ENCODE measurements around the gene ZSCAN25. TPM values are rescaled to one million over a fixed set of nuclear protein-coding genes. Genes with fewer than 3 reads are reported as not detected.

ZSCAN25 gene
- total and polyA plus RNA-seq, 2 of the 13 experiments (the other 11 are each of a cell fraction or from before 2014, with no cell fraction given) = 12.1 to 16.8 TPM

GRCh38 chr7:99607548-99607947 is 9.2 kb upstream of the ZSCAN25 start (continued):
- no peak for TF ChIP-seq FUBP1 (CRISPR knock-in tag; IDR thresholded peaks at IDR 0.05; ENCODE audit: borderline replicate concordance)
- TF ChIP-seq SNAPC2 (CRISPR knock-in tag; IDR thresholded peaks at IDR 0.05) = no peak
- TF ChIP-seq ZNF775 (CRISPR knock-in tag; IDR thresholded peaks at IDR 0.05; ENCODE audit: borderline replicate concordance) = no peak
- TF ChIP-seq CREB1 (IDR thresholded peaks at IDR 0.05) = no peak
- TF ChIP-seq CREB1 (CRISPR knock-in tag; IDR thresholded peaks at IDR 0.05) = no peak

GRCh38 chr7:99614495-99614894 is 2.3 kb upstream of the ZSCAN25 start:
- no peak overlapping the region for H3K9ac ChIP-seq (ENCODE audit: insufficient read depth, low read depth, low read length)
- no peak overlapping the region for H3K27ac ChIP-seq (ENCODE audit: extremely low read length, insufficient read depth, low read length)
- in situ Hi-C loops (cut with HindIII; ENCODE audit: extremely low pct_ligation_motif_present, low pct_unique_long_range_greater_than_20kb) (no loop called here), intact Hi-C loops (cut with micrococcal nuclease; ENCODE audit: unreplicated experiment) (no loop called here)
- ChIA-PET CTCF (ENCODE audit: low intra/inter-chr PET ratio, low total read pairs) (no interaction called here), POLR2A (interaction anchor here (2.9 kb wide), 1 partner anchor 56 kb away, joined by 18 read pairs; the partner anchor contains the start of gene ZNF655)
- WGBS (ENCODE audit: low lambda C conversion rate) = 82% methylated on average over 3 of the region's 3 CpGs
- peaks cover 27% of the 10 kb centered on the region for H3K79me2 ChIP-seq (ENCODE audit: insufficient read depth, low read length)
- FAIRE-seq (no peak), DNase-seq (ENCODE audit: low spot score) (no peak), ATAC-seq (no peak)
- peaks cover 3 to 12% of the 10 kb centered on the region in 2 experiments for H3K36me3 ChIP-seq (replicated peaks in 1 of 2; ENCODE audit: control insufficient read depth in 1 of 2, insufficient read depth in 2 of 2, low read length in 2 of 2)
- no peak overlapping the region for H3K4me3 ChIP-seq (replicated peaks in 1 of 3; ENCODE audit: insufficient read depth in 1 of 3, low read depth in 2 of 3, low read length in 3 of 3)
- no peak overlapping the region for H2AFZ ChIP-seq (ENCODE audit: low read length)
- no TSS peak for BruUV-seq (replicated peaks)
- no peaks in the 10 kb centered on the region for H4K20me1 ChIP-seq (ENCODE audit: insufficient read depth, low read length)
- H3K4me2 ChIP-seq (ENCODE audit: low read depth, low read length) = no peak overlapping the region
- no peaks in the 10 kb centered on the region for H3K9me3 ChIP-seq (ENCODE audit: low read length)
- peaks cover 25% of the 10 kb centered on the region for H3K4me1 ChIP-seq (ENCODE audit: insufficient read depth, low read length)
- no peaks in the 10 kb centered on the region; a peak in 1 of 5 replicates for H3K27me3 ChIP-seq (ENCODE audit: control insufficient read depth in 1 of 2, insufficient read depth in 2 of 2, low read length in 2 of 2)
- TF ChIP-seq TARDBP (CRISPR knock-in tag; IDR thresholded peaks at IDR 0.05) (no peak), MXD3 (CRISPR knock-in tag; IDR thresholded peaks at IDR 0.05) (no peak), ZNF343 (CRISPR knock-in tag; IDR thresholded peaks at IDR 0.05) (no peak), TFDP1 (CRISPR knock-in tag; IDR thresholded peaks at IDR 0.05; ENCODE audit: borderline replicate concordance) (no peak), ATM (IDR thresholded peaks at IDR 0.05; ENCODE audit: borderline replicate concordance) (no peak), KDM5A (IDR thresholded peaks at IDR 0.05; ENCODE audit: borderline replicate concordance, low read length) (no peak), ZNF883 (CRISPR knock-in tag; IDR thresholded peaks at IDR 0.05; ENCODE audit: not compliant biosample characterization) (no peak), EZH2 (conservative IDR thresholded peaks at IDR 0.05; ENCODE audit: low read depth, low read length) (no peak), FIP1L1 (IDR thresholded peaks at IDR 0.05; ENCODE audit: borderline replicate concordance, insufficient read depth, low read depth, low read length) (no peak), ZNF773 (CRISPR knock-in tag; IDR thresholded peaks at IDR 0.05; ENCODE audit: borderline replicate concordance) (no peak), ZBTB2 (CRISPR knock-in tag; IDR thresholded peaks at IDR 0.05; ENCODE audit: low read depth) (no peak), NFE2L1 (CRISPR knock-in tag; IDR thresholded peaks at IDR 0.05; ENCODE audit: borderline replicate concordance) (no peak), ZFP62 (CRISPR knock-in tag; IDR thresholded peaks at IDR 0.05) (no peak)
- TF ChIP-seq, protein P1, sequence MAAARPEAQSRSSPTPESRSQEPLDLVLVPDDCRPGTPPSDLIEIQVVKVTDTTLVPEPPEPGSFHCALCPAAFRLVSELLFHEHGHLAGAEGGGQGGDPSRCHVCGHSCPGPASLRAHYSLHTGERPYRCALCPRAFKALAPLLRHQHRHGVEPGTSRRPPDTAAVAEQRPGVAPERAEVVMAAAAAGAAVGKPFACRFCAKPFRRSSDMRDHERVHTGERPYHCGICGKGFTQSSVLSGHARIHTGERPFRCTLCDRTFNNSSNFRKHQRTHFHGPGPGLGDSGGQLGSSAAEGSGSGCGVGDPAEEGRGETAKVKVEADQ (CRISPR knock-in tag; IDR thresholded peaks at IDR 0.05; ENCODE audit: borderline replicate concordance) = no peak

All from HepG2 (cell line).